Stimulated activated CD8-positive, alpha-beta memory T cell treated with anti-CD3 and anti-CD28 coated beads, Interleukin-4, amount 100 ng/mL, for 1 hour (primary cell): ENCODE results near the gene NCDN.
A peak's percentile ranks its signal among the peaks of the same experiment; 100 is the strongest.

Source experiments
- DNase-seq, 2 donors: peaks; one replicate each; pipeline ENCODE4 v3.0.0-alpha.2; 2020; ENCODE audit warnings: low read depth in 2 of 2, low spot score in 1 of 2

The NCDN gene

GRCh38 chr1:35554266-35555211, 3.1 kb upstream of the NCDN start:
- no peak for DNase-seq

- DNase-seq, result no peak
Observed at GRCh38 chr1:35555212-35555584, 2.4 kb upstream of the NCDN start.

- DNase-seq, result no peak
Observed at GRCh38 chr1:35555601-35556477, 1.8 kb upstream of the NCDN start.

GRCh38 chr1:35556484-35557117, 998 bp upstream of the NCDN start:
- DNase-seq, result no peak

GRCh38 chr1:35557118-35557610, 435 bp upstream of the NCDN start, which contains the start of gene KIAA0319L:
Gene KIAA0319L (minus strand): TSS chr1:35557403. CDS start chr1:35554491, 2,912 bp downstream.
- DNase-seq, result no peak

GRCh38 chr1:35558374-35559316, 1.0 kb downstream of the NCDN start:
- no peak for DNase-seq

GRCh38 chr1:35559317-35559944, 1.8 kb downstream of the NCDN start:
- no peak for DNase-seq

- no peak for DNase-seq
Observed at GRCh38 chr1:35560256-35561225, 2.9 kb downstream of the NCDN start.

GRCh38 chr1:35561297-35561971, 3.8 kb downstream of the NCDN start:
- no peak for DNase-seq

- no peak for DNase-seq
Observed at GRCh38 chr1:35561972-35562680, 4.5 kb downstream of the NCDN start.

- DNase-seq, result no peak
Observed at GRCh38 chr1:35563166-35563565, 5.6 kb downstream of the NCDN start.

- peak; percentile 58 to 67 for DNase-seq
Observed at GRCh38 chr1:35564037-35564883, 6.7 kb downstream of the NCDN start.

GRCh38 chr1:35564884-35565741, 7.5 kb downstream of the NCDN start:
- no peak for DNase-seq

- DNase-seq, result no peak
Observed at GRCh38 chr1:35565742-35566133, 8.1 kb downstream of the NCDN start.

GRCh38 chr1:35567947-35568558, 10.5 kb downstream of the NCDN start:
- DNase-seq, result no peak
